ENCODE measurements around the gene DMPK.

Gene DMPK

GRCh38 chr19:45793178-45793564 is 10.9 kb upstream of the DMPK start:
- no peak for TF ChIP-seq CTCF (IDR thresholded peaks at IDR 0.05; ENCODE audit: insufficient read depth, low read depth, low read length, missing control alignments)
- no peak for DNase-seq (ENCODE audit: low read depth)
- H3K4me3 ChIP-seq (ENCODE audit: low read depth, low read length) = peak overlapping the region; percentile 7

GRCh38 chr19:45792470-45793177 is 10.3 kb upstream of the DMPK start, which contains the start of gene DMWD:
Gene DMWD (minus strand): TSS chr19:45792845. CDS start chr19:45792756, 89 bp downstream.
- no peak for TF ChIP-seq CTCF (IDR thresholded peaks at IDR 0.05; ENCODE audit: insufficient read depth, low read depth, low read length, missing control alignments)
- peak within 1 kb of the TSS; percentile 97 for H3K4me3 ChIP-seq (ENCODE audit: low read depth, low read length)
- DNase-seq (ENCODE audit: low read depth) = peak; percentile 99

GRCh38 chr19:45791744-45792469 is 9.6 kb upstream of the DMPK start:
- TF ChIP-seq CTCF (IDR thresholded peaks at IDR 0.05; ENCODE audit: insufficient read depth, low read depth, low read length, missing control alignments) = no peak
- H3K4me3 ChIP-seq (ENCODE audit: low read depth, low read length) = peak overlapping the region; percentile 97
- peak; percentile 21 for DNase-seq (ENCODE audit: low read depth)

- DNase-seq (ENCODE audit: low read depth) = peak; percentile 44
- no peak overlapping the region for H3K4me3 ChIP-seq (ENCODE audit: low read depth, low read length)
- no peak for TF ChIP-seq CTCF (IDR thresholded peaks at IDR 0.05; ENCODE audit: insufficient read depth, low read depth, low read length, missing control alignments)
These were observed 8.7 kb upstream of the DMPK start for GRCh38 chr19:45790942-45791341.

- peak; percentile 0 for DNase-seq (ENCODE audit: low read depth)
- no peak overlapping the region for H3K4me3 ChIP-seq (ENCODE audit: low read depth, low read length)
- TF ChIP-seq CTCF (IDR thresholded peaks at IDR 0.05; ENCODE audit: insufficient read depth, low read depth, low read length, missing control alignments) = no peak
These were observed 6.9 kb upstream of the DMPK start for GRCh38 chr19:45789035-45789786.

- H3K4me3 ChIP-seq (ENCODE audit: low read depth, low read length) = no peak overlapping the region
- TF ChIP-seq CTCF (IDR thresholded peaks at IDR 0.05; ENCODE audit: insufficient read depth, low read depth, low read length, missing control alignments) = no peak
- DNase-seq (ENCODE audit: low read depth) = no peak
These were observed 4.2 kb upstream of the DMPK start for GRCh38 chr19:45786533-45786894.

All from GM12865 (cell line).